HG03565 (cell line): ENCODE data around the gene IRX2.

Source experiments
- ATAC-seq: cut with Tn5 transposase; IDR thresholded peaks from one replicate; pipeline ENCODE4 v1.9.1; 2021; ENCODE audit warnings: mild to moderate bottlenecking, moderate library complexity; ENCODE audit not compliant: unreplicated experiment

Gene IRX2

DNA sequence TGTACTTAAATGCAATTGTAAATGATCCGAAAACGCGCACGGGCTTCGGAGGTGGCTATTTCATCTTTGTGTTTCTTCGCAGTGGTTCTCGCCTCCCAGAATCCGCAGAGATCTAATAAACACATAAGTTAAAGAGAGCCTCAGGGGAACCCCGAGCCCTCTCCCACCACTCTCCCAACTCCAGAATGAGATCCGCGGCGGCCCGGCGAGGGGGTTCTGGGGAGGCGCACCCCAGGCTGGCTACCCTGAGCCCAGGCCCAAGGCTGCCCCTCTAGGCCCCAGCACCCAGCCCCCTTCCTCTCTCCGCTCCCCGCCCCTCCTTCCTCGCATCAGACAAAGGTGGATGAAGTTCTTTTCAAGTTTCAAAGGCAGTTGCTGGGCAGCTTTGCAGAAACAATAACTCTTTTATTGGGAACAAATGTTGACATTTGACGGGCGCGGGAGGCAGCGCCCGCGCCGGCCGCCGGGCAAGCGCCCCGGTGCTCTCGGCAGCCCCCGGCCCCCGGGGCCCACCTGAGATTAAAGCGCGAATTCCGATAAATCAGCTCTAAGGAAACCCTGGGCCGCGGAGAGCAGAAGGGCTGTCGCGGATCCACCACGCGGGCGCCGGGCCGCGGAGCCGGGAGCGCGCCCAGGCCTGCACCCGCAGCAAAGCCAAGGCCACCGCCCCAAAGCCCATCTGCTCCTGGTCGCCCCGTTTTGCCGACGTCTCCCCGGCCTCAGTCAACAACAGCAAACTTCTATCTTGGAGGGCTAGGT lies 8.4 kb downstream of the IRX2 start:
- no peak for ATAC-seq

DNA sequence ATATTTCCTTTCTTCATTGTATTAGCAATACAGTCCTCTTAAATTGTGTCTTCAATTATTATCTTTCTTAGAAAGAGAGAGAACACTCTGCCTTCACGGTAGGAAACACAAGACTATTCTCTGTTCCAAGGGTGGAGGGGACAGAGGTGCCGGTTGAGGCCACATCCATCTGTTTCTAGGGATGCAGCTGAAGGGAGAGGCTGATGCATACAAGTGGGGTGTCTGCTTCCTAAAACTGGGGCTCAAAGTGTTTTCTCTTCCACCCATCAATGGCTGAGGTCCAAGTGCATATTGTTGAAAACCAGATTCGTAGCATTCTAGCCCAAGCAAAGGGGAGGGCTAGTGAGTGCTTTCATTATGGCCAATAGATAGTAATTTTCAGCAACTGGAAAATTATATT lies 9.5 kb downstream of the IRX2 start:
- no peak for ATAC-seq

DNA sequence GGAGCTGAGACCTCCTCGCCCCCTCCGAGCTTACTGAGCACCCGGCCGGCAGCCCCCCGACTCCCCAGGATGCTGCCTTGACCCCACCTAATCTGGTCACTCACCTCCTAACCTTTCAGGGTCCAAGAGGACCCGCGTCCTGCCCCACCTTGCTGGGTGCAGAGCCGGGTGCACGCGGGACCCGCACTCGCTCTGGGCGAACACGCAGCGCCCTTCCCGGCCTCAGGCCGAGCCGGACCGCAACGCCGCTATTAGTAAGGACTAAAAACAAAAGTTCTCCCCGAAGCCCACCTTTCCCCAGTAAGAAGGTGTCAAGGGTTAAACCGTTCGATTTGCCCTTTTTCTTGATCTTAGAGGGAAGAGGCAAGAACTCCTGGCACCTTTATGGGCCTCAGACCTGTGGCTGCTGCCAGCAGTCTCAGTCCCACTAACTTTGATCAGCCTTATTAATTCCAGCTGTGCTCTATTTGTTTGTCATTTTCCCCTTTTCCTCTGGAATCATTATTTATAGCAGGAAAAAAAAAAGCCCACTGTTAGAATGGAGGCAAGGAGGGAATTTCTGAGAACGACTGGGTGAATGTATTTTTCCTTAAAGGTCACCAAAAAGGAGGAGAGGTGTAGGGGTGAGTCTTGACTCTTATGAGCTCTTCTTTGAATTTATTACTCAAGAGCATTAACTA lies 10.5 kb downstream of the IRX2 start:
- ATAC-seq = no peak

DNA sequence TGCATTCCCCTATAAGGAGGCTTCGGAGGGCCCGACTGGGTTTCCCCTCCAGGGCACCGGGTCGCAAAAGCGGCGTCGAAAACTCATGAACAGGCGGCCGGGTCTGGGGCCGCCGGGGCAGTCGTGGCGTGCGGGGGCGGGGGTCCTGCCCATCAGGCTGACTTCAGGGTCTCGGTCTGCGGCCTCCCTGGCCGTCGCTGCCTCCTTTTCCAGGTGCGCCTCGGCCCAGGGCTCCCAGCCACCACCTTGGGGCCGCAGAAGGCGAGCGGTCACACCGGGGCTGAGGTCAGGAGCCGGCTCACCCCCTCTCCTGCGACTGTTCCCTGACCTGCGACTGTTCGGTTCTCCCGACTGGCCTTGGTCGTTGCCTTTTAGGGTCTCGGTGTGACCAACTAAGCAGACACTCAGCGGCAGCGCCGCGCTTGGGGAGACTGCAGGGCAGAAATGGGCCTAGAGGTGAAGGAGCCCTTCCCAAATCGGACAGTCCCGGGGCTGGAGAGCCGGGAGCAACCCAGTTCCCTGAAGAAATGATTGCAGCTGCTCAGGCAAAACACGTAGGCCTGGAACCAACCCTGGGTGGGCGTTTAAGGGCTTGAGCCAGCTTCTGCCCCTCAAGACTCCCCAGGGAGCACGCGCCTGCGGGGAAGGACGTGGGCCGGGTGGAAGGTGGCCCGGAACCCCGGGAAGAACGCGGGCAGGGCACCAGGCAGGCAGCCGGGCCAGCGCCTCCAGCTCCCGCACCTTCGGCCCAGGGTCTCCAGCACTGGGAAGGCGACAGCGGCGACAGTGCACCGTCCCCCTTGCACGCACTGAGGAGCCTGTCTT lies 11.2 kb downstream of the IRX2 start:
- no peak for ATAC-seq

DNA sequence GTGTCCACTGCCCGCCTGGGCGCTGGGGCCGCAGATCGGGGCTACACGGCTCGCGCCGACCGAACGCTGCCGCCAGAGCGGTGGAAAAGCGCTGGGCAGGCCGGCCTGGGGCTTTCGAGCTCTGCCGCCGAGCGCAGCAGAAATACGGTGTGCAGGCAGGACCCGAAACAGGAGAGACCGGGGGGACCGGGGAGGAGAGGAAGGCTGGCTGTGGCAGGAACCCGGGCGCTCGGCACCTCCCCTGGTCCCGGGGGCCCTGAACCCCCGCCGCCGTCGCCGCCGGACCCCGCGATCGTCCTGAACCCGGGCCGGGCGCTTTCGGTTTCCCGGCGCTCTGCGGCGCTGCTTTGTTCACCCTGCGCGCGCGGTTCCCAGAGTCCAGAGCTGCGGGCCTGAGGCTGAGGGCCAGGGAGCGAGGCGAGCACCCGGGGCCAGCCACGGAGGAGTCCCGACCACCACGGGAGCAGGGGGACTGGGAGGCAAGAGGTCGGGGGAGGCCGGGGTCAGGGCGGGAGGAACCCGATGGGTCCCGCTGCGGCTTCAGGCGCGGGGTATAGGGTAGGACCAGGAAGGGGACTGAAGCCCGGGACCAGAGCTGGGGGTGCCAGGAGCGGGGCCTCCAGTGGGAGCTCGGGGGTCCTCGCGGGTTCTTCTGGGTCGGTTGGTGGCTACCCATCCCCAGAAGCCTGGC lies 12.0 kb downstream of the IRX2 start:
- ATAC-seq = no peak

DNA sequence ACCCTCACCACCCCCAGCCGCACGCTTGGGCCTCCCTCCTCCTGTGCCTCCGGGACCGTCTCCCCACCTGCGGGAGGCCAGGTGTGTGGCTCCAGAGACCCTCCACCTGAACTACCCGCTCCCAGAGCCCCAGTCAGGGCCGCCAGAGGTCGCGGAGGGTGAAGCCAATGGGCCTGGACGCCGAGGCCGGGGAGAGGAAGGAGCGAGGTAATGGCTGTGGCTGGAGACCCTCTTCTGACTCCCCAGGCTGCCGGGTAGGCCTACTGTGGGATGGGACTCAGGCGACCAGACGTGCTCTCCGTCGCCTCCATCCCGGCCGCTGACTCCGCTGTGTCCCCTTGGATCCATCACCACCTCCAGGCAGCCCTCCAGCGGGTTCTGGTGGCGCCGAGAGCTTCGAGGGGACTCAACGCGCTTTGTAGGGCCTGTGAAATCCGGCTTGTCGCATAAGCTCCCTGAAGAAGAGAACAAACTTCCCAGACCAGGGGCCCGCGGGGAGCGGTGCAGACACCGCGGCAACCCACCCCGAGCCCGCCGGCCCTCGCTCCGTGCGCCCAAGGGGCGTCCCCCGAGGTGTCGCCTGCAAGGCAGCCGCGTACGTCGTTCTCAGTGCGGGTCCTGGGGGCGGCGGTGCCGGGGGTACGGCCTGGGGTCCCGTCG lies 12.6 kb downstream of the IRX2 start:
- ATAC-seq = no peak

DNA sequence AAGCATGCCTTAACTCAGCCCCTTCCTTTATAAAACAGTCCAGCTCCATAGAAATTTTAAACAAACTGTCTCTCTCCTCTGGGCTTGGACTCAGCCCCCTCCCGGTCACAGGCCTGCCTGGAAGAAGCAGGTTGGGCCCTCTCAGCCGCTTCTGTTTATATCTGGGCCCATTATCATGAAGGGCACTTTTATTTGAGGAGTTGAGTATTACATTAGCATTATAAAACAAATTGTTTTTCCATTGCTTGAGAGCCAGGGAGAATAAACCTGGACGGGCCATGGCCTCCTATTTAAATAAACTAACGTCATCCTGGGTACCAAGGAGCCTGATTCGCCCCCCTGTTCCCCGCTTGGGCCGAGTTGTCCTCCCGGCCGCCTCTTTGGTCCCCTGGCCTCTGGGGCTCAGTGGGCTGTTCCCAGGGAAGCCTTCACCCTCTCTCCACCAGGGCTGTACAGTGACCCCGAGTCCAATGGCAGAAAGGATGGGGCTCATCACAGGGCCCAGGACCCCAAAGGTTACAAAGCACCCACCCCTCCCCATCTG lies 13.2 kb downstream of the IRX2 start:
- ATAC-seq = no peak

DNA sequence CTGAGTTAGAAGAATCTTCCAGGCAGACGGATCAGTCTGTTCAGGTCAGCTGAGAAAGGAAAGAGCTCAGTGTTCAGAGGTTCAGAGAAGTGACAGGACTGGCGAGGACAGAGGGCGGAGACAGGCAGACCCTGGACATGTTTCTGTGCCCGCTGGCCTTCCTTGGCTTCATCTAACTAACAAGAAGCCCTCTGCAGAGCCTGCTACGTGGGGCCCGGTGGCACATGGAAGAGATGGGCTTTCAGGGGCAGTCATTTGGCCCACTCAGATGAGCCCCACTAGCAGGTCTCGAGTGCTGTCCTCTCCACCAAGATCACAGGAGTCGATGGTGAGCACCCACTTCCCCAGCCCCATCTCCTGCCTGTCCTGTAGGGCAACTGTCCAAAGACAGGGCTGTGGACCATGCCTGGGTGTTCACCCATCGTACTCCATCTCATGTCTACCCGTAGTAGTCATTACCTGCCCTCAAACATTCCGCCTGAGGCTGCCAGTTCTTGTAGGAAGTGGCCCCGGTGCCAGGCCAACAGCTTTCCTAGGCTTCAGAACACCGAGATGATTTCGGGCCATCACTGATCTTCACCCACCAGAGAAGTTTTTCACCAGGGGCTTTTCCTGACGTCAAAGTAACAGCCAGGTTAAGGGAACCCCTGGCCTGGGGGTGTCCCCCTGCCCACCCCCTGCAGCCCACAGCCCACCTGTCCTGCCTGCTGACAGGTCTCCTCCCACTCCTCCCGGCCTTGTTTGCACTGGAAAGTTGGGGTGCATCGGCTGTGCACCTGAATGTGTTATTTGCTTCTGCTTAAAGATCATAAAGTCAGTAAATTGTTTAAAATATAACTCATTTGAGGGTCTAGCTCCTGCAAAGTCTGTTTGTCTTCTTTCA lies 14.0 kb downstream of the IRX2 start:
- no peak for ATAC-seq

DNA sequence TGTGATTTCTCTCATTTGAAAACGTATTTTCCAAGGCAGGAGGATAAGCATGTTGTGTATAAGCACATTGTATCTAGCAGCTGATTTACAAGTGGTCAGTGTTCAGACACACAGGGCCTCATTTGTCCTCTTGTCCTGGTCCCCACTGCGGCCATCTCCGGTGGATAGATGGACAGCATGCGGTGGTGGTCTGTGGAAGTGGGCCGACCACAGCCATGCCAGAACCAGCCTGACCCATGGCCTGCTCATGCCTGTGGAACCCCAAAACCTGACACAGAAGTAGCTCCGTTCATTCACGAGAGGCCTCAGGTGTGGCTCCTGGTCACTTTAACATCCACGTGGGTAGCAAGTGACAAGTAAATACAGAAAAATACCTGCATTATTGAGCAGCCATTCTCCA lies 14.6 kb downstream of the IRX2 start:
- no peak for ATAC-seq

DNA sequence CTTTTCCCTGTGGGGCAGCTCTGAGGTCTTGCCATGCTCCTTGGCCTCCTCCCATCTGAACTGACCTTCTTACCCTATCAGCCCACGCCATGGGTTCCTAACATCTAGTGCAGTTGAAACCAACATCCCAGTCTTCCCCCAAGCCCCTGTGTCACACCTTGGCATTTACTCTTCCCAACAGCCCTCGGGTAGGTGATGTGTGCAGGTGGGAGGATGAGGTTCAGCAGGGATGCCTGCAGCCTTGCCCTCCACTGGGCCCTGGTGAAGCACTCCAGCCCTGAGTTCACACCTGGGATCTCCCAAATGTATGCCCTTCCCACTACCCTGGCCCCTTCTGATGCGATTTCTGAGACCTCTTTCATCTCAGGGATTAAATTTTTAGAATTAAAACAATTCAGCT lies 15.5 kb downstream of the IRX2 start:
- no peak for ATAC-seq

DNA sequence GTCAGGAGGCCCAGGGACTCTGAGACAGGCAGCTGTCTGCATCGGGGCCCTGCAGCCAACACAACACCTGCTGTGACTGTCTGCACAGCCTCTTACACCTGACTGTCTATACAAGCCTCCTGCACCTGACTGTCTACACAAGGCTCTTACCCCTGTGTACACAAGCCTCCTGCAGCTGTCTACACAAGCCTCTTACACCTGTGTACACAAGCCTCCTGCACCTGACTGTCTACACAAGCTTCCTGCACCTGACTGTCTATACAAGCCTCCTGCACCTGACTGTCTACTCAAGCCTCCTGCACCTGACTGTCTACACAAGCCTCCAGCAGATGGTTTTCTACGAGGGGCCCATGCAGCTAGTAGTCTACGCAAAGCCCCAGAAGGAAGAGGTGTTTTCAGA lies 18.6 kb downstream of the IRX2 start:
- no peak for ATAC-seq

DNA sequence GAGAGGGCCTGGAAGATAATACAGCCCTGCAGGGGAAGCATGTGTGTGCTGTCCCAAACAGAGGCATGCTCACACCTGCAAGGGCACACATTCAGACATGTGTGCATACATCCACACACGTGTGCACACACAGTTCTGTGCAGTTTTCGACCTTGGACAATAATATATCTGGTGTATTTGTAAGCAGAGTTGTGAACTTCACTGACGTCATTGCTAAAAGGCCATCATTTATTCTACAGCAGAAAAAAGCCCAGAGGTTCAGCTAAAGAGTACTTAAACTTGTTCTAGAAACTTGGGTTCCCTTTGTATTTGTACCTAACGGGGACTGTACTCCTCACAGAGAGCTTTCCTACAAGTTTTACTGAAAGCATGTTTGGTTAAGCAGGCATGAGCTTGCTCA lies 19.5 kb downstream of the IRX2 start:
- no peak for ATAC-seq

DNA sequence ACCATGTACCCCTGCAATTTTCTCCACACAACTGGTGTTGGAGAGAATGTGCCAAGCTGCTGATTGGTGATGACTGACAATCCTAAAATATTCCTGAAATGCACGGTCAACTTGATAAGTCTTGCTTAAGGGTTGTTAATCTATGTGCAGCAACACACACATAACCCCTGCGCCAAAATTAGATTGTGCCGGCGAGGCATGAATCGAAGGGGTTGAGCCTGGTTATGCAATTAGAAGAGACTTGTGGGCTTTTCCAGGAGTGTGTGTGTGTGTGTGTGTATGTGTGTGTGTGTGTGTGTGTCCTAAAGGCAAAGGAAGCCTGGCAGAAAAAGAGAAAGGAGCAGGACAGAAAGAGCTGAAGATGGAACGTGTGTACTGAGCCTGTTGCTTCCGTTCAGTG lies 22.3 kb downstream of the IRX2 start:
- ATAC-seq = no peak

DNA sequence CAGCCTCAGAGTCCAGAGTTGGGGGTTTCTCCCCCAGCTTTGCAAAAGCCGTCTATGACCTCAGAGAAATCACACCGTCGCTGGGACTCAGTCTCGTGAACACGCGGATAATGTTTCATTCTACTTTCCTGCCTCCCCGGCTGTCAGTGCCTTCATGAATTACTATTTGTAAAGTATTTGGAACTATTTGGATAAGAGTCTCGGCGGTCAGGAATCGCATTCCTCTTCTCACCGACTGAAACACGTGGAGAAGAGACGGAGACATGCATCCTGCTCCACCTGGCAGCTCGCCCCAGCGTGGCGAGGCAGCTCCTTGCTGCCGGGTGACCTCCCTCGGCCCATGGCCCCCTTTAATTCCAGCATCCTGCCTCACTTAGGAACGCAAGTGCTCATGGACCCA lies 23.9 kb downstream of the IRX2 start:
- no peak for ATAC-seq

DNA sequence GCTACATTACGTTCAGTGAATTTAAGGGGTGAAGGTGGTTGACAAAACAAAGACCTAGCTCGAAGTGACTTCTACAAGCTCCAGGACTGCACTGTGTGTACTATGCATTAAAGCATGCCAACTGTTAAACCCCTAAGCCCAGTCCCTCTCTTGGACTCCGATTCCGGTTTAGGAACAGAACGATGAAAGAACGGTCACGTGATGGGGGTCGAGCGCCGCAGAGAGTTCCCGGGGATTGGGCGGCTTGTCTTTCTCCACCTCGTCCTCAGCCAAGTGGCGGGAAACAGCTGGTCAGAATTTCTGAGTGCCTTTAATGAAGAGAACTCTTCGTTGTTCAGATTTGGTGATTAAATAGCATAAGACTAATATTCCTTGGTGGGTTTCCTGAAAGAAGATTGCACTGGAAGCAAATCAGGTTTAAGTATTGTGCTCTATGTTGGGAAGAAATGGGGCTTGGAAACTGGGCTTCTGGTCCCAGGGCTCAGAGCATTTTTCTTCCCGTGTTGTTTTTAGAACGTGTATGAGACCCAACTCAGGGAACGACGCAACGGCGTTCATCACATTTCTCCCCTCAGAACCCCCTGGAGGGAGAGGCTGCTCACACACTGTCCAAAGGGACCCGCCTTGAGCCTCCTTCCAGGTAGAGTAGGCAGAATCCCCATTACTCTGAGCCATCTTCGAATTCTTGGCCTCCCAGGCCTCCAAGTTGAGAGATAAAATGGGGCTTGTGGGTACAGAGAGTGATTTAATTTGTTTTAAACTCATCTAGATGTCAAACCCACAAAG lies 25.3 kb downstream of the IRX2 start:
- ATAC-seq = no peak

DNA sequence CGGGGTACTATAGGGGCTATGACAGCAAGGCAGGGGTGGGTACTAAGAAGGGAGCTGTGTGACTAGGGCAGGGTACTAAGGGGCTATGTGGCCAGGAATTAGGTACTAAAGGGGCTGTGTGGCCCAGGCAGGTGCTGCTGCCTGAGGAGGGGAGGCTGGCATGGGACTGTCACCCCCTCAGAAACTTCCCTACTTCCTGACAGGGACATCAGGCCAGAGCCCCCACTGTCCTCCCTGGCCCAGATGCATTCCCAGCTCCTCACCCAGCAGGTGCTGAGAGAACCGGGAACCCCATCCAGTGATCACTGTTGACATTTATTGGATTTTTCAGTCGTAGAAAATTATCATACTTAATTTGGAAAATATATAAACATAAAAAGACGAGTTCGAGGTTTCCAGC lies 26.6 kb downstream of the IRX2 start:
- ATAC-seq = no peak

DNA sequence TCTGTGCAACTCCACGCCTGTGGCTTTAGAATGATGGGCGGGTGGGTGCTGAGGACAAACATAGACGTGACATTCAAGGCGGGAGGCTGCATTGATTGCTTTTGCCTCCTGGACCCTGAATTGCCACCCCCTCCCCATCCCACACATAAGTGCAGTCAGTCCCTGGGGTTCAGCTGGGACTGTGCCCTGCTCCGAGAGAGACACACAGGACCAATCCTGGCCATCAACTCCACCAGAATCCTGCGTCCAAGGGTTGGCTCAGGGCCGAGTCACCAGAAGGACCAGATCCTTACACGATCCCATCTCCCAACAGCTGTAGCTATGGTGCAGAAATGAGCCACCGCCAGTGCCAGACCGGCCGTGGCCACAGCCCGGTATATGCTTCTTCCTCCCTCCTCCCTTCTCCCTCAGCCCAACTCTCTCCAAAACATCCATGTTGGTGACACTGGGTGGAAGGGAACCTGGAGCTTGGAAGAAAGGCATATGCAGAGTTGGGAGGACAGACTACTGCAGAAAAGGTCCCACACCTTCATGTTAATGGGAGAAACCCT lies 27.4 kb downstream of the IRX2 start:
- no peak for ATAC-seq

DNA sequence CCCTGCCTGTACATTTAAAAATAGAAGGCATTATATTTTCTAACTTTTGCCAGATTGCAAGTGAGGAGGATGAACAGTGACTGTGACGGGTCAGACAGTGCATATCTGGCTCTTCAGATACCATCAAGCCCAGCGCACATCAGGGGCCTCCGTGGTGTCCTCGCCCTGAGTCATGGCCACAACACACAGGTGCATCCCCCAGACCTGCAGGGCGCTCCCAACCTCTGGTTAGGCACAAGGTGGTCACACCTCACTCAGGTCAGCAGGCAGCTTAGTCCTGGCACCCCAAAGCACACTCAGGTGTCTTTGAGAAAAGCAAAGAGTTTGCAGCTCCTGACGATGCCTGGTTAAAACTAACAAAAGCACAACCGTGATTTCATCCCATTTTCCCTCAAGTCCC lies 28.6 kb downstream of the IRX2 start:
- ATAC-seq = no peak
